ENCODE results near the gene CBLIF.
"Not testable (repeated sequence)": the region's sequence is repeated elsewhere in the genome, so short reads cannot be mapped to it uniquely, and the experiment has no call there.

CBLIF gene

GRCh38 chr11:59845399-59845798 lies at the start of gene CBLIF:
CBLIF (minus strand) TSS chr11:59845499; CDS start chr11:59845453, 46 bp downstream.
- TF ChIP-seq EZH2phosphoT487 (IDR thresholded peaks at IDR 0.05; ENCODE audit: borderline replicate concordance, low read length) (no peak), CTCF (IDR thresholded peaks at IDR 0.05; ENCODE audit: low read depth, low read length, poor library complexity, severe bottlenecking) (no peak)

GRCh38 chr11:59894616-59895015 lies 49.3 kb upstream of the CBLIF start:
- TF ChIP-seq CTCF (IDR thresholded peaks at IDR 0.05; ENCODE audit: low read depth, low read length, poor library complexity, severe bottlenecking) (no peak), EZH2phosphoT487 (IDR thresholded peaks at IDR 0.05; ENCODE audit: borderline replicate concordance, low read length) (no peak)
- H3F3A ChIP-seq (ENCODE audit: control insufficient read depth, insufficient read depth), result no peaks in the 10 kb centered on the region
- no peaks in the 10 kb centered on the region for H3K9me3 ChIP-seq (ENCODE audit: control insufficient read depth, insufficient read depth, low read length)
- H3K4me2 ChIP-seq (ENCODE audit: low read length), result no peak overlapping the region
- no peak overlapping the region for H3K4me3 ChIP-seq (ENCODE audit: low read length)
- no peaks in the 10 kb centered on the region for H3K79me2 ChIP-seq (ENCODE audit: control insufficient read depth, low read length)
- no peak overlapping the region for H3K27ac ChIP-seq (ENCODE audit: low read depth, low read length)
- H4K20me1 ChIP-seq (ENCODE audit: control insufficient read depth, insufficient read depth, low read depth, low read length), result no peaks in the 10 kb centered on the region
- no peaks in the 10 kb centered on the region for H3K9me2 ChIP-seq (replicated peaks; ENCODE audit: control insufficient read depth, low read length)
- H3K27me3 ChIP-seq (ENCODE audit: control insufficient read depth, low read length), result no peaks in the 10 kb centered on the region
- no peaks in the 10 kb centered on the region for H3K36me3 ChIP-seq (ENCODE audit: control insufficient read depth, low read length)
- H3K4me1 ChIP-seq (ENCODE audit: control insufficient read depth, low read length), result no peaks in the 10 kb centered on the region

More at GRCh38 chr11:59845399-59845798, at the start of gene CBLIF:
- Histone ChIP-seq H3K27me3 (ENCODE audit: control insufficient read depth, low read length) (no peaks in the 10 kb centered on the region), H3K4me3 (ENCODE audit: low read length) (no peak within 1 kb of the TSS), H3K4me1 (ENCODE audit: control insufficient read depth, low read length) (no peaks in the 10 kb centered on the region), H3K9me2 (replicated peaks; ENCODE audit: control insufficient read depth, low read length) (no peaks in the 10 kb centered on the region), H3K27ac (ENCODE audit: low read depth, low read length) (no peak within 1 kb of the TSS), H4K20me1 (ENCODE audit: control insufficient read depth, insufficient read depth, low read depth, low read length) (no peaks in the 10 kb centered on the region), H3F3A (ENCODE audit: control insufficient read depth, insufficient read depth) (no peaks in the 10 kb centered on the region), H3K4me2 (ENCODE audit: low read length) (no peak within 1 kb of the TSS), H3K36me3 (ENCODE audit: control insufficient read depth, low read length) (no peaks in the 10 kb centered on the region), H3K9me3 (ENCODE audit: control insufficient read depth, insufficient read depth, low read length) (no peaks in the 10 kb centered on the region), H3K79me2 (ENCODE audit: control insufficient read depth, low read length) (no peaks in the 10 kb centered on the region)

- Histone ChIP-seq H3K36me3 (ENCODE audit: control insufficient read depth, low read length) (no peaks in the 10 kb centered on the region), H3F3A (ENCODE audit: control insufficient read depth, insufficient read depth) (no peaks in the 10 kb centered on the region), H3K9me2 (replicated peaks; ENCODE audit: control insufficient read depth, low read length) (no peaks in the 10 kb centered on the region), H3K79me2 (ENCODE audit: control insufficient read depth, low read length) (no peaks in the 10 kb centered on the region), H3K9me3 (ENCODE audit: control insufficient read depth, insufficient read depth, low read length) (no peaks in the 10 kb centered on the region), H3K27me3 (ENCODE audit: control insufficient read depth, low read length) (no peaks in the 10 kb centered on the region), H4K20me1 (ENCODE audit: control insufficient read depth, insufficient read depth, low read depth, low read length) (no peaks in the 10 kb centered on the region), H3K4me2 (ENCODE audit: low read length) (no peak overlapping the region), H3K27ac (ENCODE audit: low read depth, low read length) (no peak overlapping the region), H3K4me1 (ENCODE audit: control insufficient read depth, low read length) (no peaks in the 10 kb centered on the region), H3K4me3 (ENCODE audit: low read length) (no peak overlapping the region)
- TF ChIP-seq CTCF (IDR thresholded peaks at IDR 0.05; ENCODE audit: low read depth, low read length, poor library complexity, severe bottlenecking) (no peak), EZH2phosphoT487 (IDR thresholded peaks at IDR 0.05; ENCODE audit: borderline replicate concordance, low read length) (no peak)
Observed at GRCh38 chr11:59891781-59892181, 46.5 kb upstream of the CBLIF start.

DNA sequence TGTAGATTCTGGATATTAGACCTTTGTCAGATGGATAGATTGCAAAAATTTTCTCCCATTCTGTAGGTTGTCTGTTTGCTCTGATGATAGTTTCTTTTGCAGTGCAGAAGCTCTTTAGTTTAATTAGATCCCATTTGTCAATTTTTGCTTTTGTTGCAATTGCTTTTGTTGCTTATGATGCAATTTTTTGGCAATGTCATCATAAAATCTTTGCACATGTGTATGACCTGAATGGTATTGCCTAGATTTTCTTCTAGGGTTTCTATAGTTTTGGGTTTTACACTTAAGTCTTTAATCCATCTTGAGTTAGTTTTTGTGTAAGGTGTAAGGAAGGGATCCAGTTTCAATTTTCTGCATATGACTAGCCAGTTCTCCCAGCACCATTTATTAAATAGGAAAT lies 41.9 kb upstream of the CBLIF start:
- not testable (repeated sequence) for H3F3A ChIP-seq (ENCODE audit: control insufficient read depth, insufficient read depth); H3K79me2 ChIP-seq (ENCODE audit: control insufficient read depth, low read length); H3K4me1 ChIP-seq (ENCODE audit: control insufficient read depth, low read length)

More for the DNA sequence above, 41.9 kb upstream of the CBLIF start:
- not testable (repeated sequence) for H3K9me3 ChIP-seq (ENCODE audit: control insufficient read depth, insufficient read depth, low read length); H3K36me3 ChIP-seq (ENCODE audit: control insufficient read depth, low read length); H3K27ac ChIP-seq (ENCODE audit: low read depth, low read length); H3K4me3 ChIP-seq (ENCODE audit: low read length); H3K4me2 ChIP-seq (ENCODE audit: low read length); H4K20me1 ChIP-seq (ENCODE audit: control insufficient read depth, insufficient read depth, low read depth, low read length); H3K27me3 ChIP-seq (ENCODE audit: control insufficient read depth, low read length); H3K9me2 ChIP-seq (replicated peaks; ENCODE audit: control insufficient read depth, low read length)
